Measurements from ENCODE around the gene ITGBL1.

ITGBL1 gene

GRCh38 chr13:101747039-101747438 lies 294.6 kb downstream of the ITGBL1 start:
- no peak overlapping the region for H3K27ac Mint-ChIP-seq
- no peak for DNase-seq
- H3K9me3 Mint-ChIP-seq: no peaks in the 10 kb centered on the region
- H3K27me3 Mint-ChIP-seq: no peaks in the 10 kb centered on the region
- no peaks in the 10 kb centered on the region for H3K36me3 Mint-ChIP-seq
- CTCF ChIA-PET: no interaction called here
- H3K4me3 Mint-ChIP-seq: no peak overlapping the region
- H3K4me1 Mint-ChIP-seq: no peaks in the 10 kb centered on the region

GRCh38 chr13:101749584-101749983 lies 297.1 kb downstream of the ITGBL1 start:
- Mint-ChIP-seq H3K4me3 (no peak overlapping the region), H3K27ac (no peak overlapping the region), H3K9me3 (no peaks in the 10 kb centered on the region), H3K4me1 (no peaks in the 10 kb centered on the region), H3K36me3 (no peaks in the 10 kb centered on the region), H3K27me3 (no peaks in the 10 kb centered on the region)
- no peak for DNase-seq
- CTCF ChIA-PET: no interaction called here

- CTCF ChIA-PET: no interaction called here
- Mint-ChIP-seq H3K27ac (no peak overlapping the region), H3K27me3 (no peaks in the 10 kb centered on the region)
Observed at GRCh38 chr13:101751488-101751887, 299.0 kb downstream of the ITGBL1 start.

GRCh38 chr13:101752432-101752831 lies 300.0 kb downstream of the ITGBL1 start:
- CTCF ChIA-PET: no interaction called here
- H3K27ac Mint-ChIP-seq: no peak overlapping the region
- no peak overlapping the region for H3K4me3 Mint-ChIP-seq
- H3K36me3 Mint-ChIP-seq: no peaks in the 10 kb centered on the region
- no peaks in the 10 kb centered on the region for H3K9me3 Mint-ChIP-seq
- no peaks in the 10 kb centered on the region for H3K27me3 Mint-ChIP-seq
- DNase-seq: no peak
- no peaks in the 10 kb centered on the region for H3K4me1 Mint-ChIP-seq

More at GRCh38 chr13:101751488-101751887, 299.0 kb downstream of the ITGBL1 start:
- DNase-seq: no peak
- Mint-ChIP-seq H3K36me3 (no peaks in the 10 kb centered on the region), H3K4me3 (no peak overlapping the region), H3K9me3 (no peaks in the 10 kb centered on the region), H3K4me1 (no peaks in the 10 kb centered on the region)

- H3K36me3 Mint-ChIP-seq: no peaks in the 10 kb centered on the region
- no peak overlapping the region for H3K27ac Mint-ChIP-seq
- CTCF ChIA-PET: no interaction called here
- H3K4me3 Mint-ChIP-seq: no peak overlapping the region
- H3K4me1 Mint-ChIP-seq: no peaks in the 10 kb centered on the region
- H3K27me3 Mint-ChIP-seq: no peaks in the 10 kb centered on the region
- no peak for DNase-seq
- H3K9me3 Mint-ChIP-seq: no peaks in the 10 kb centered on the region
Observed at GRCh38 chr13:101755228-101755887, 302.9 kb downstream of the ITGBL1 start.

- no peaks in the 10 kb centered on the region for H3K27me3 Mint-ChIP-seq
- no peak overlapping the region for H3K4me3 Mint-ChIP-seq
- DNase-seq: no peak
- H3K36me3 Mint-ChIP-seq: no peaks in the 10 kb centered on the region
- no peak overlapping the region for H3K27ac Mint-ChIP-seq
- no peaks in the 10 kb centered on the region for H3K9me3 Mint-ChIP-seq
- CTCF ChIA-PET: interaction anchor here (0.9 to 2.1 kb wide), 2 partner anchors 197 to 613 kb away, joined by 3 to 13 read pairs; no protein-coding TSS in a partner anchor
- no peaks in the 10 kb centered on the region for H3K4me1 Mint-ChIP-seq
Observed at GRCh38 chr13:101757446-101758039, 305.1 kb downstream of the ITGBL1 start.

GRCh38 chr13:101763191-101763590 lies 310.7 kb downstream of the ITGBL1 start:
- no peak overlapping the region for H3K27ac Mint-ChIP-seq
- H3K9me3 Mint-ChIP-seq: no peaks in the 10 kb centered on the region
- no peaks in the 10 kb centered on the region for H3K36me3 Mint-ChIP-seq
- DNase-seq: no peak
- CTCF ChIA-PET: no interaction called here
- no peaks in the 10 kb centered on the region for H3K27me3 Mint-ChIP-seq
- no peak overlapping the region for H3K4me3 Mint-ChIP-seq
- no peaks in the 10 kb centered on the region for H3K4me1 Mint-ChIP-seq
